Transverse colon (tissue), 4 donors: Measurements from ENCODE around the gene GNG14.

Experiments
- POLR2A ChIP-seq: fragments of 450-650 bp; IDR thresholded peaks from one replicate; pipeline ENCODE4 v1.6.1; 2016; ENCODE audit warnings: antibody characterized with exemption, mild to moderate bottlenecking, moderate library complexity
- POLR2AphosphoS5 ChIP-seq, 3 donors: sonication (generic); formaldehyde crosslinking; IDR thresholded peaks; one replicate each; pipeline ENCODE4 v1.6.1; 2016; ENCODE audit warnings: antibody characterized with exemption in 3 of 3
- TF ChIP-seq, protein P1 (sequence below), 5 experiments: fragments of 200-600 bp in 3 of 5; fragments of 450-650 bp in 2 of 5; sonication (generic) in 3 of 5; IDR thresholded peaks; 1 replicate in 2 of 5; 2 replicates in 3 of 5; pipeline ENCODE4 v1.5.1; 2016 to 2017; ENCODE audit warnings: antibody characterized with exemption in 5 of 5, inconsistent platforms in 3 of 5, mild to moderate bottlenecking in 2 of 5, moderate library complexity in 1 of 5

DNA sequence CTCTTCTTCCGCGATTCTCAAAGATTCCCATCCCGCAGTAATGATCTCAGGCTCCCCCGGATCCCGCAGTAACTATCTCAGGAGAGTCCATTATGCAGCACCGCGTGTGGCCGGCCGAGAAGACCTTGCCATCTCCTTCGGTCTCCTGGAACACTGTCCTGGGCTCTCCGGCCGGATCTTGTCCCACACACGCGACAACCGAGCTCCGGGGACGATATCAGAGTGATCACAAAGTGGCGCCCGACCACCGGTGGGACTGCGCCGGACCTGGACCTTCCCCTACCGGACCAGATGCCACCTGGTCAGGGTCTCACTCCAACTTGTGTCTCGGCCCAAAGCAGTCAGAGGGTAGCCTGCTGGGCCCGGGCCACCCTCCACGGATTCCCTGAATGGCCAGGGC lies 45.3 kb upstream of the GNG14 start:
- TF ChIP-seq, protein P1, sequence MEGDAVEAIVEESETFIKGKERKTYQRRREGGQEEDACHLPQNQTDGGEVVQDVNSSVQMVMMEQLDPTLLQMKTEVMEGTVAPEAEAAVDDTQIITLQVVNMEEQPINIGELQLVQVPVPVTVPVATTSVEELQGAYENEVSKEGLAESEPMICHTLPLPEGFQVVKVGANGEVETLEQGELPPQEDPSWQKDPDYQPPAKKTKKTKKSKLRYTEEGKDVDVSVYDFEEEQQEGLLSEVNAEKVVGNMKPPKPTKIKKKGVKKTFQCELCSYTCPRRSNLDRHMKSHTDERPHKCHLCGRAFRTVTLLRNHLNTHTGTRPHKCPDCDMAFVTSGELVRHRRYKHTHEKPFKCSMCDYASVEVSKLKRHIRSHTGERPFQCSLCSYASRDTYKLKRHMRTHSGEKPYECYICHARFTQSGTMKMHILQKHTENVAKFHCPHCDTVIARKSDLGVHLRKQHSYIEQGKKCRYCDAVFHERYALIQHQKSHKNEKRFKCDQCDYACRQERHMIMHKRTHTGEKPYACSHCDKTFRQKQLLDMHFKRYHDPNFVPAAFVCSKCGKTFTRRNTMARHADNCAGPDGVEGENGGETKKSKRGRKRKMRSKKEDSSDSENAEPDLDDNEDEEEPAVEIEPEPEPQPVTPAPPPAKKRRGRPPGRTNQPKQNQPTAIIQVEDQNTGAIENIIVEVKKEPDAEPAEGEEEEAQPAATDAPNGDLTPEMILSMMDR (IDR thresholded peaks at IDR 0.05) = no peak
- TF ChIP-seq POLR2A (no peak), POLR2AphosphoS5 (IDR thresholded peaks at IDR 0.05) (no peak)
